ENCODE results near the gene ITM2C. TPM values are rescaled to one million over a fixed set of nuclear protein-coding genes. Genes with fewer than 3 reads are reported as not detected.

ITM2C gene
- total and polyA plus RNA-seq, 2 experiments from 2014 or later, result 241 to 367 TPM

DNA sequence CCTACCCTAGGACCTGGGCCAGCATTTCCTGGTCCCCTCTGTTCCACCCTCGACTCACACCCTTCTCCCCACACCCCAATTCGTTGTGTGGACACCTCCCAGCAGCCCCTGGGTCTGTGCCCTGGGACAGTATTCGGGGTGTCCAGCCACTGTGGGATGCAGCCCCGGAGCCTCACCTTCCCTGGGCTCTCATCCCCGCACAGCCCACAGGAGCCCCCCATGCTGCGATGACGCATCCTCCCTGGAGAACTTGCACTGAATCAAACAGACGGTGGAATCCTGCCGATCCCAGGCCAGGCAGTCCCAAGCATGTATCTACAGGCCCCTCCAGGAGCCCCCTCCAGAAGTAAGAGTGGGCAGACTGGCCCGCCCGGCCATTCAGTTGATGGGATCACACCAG lies 9.7 kb downstream of the ITM2C start:
- no peak overlapping the region for H3K27ac Mint-ChIP-seq

More for the DNA sequence above, 9.7 kb downstream of the ITM2C start:
- Histone ChIP-seq H3K36me3 (ENCODE audit: insufficient read depth) (peaks cover 30% of the 10 kb centered on the region), H4K20me1 (replicated peaks; ENCODE audit: insufficient read depth) (peaks cover 29% of the 10 kb centered on the region), H3K4me2 (no peak overlapping the region), H3K9me2 (ENCODE audit: insufficient read depth) (no peaks in the 10 kb centered on the region), H2AFZ (no peak overlapping the region), H3K27ac (ENCODE audit: low read depth) (no peak overlapping the region), H3K27me3 (ENCODE audit: insufficient read depth) (no peaks in the 10 kb centered on the region), H3K4me1 (ENCODE audit: insufficient read depth) (peaks cover 28% of the 10 kb centered on the region), H3F3A (replicated peaks; ENCODE audit: low read depth) (peaks cover 14% of the 10 kb centered on the region; the same call in 1 of the 2 replicates), H3K4me3 (no peak overlapping the region), H3K79me2 (replicated peaks; ENCODE audit: insufficient read depth) (peaks cover 51% of the 10 kb centered on the region)
- H3K4me1 Mint-ChIP-seq, result peaks cover 45% of the 10 kb centered on the region
- DNase-seq (ENCODE audit: low spot score) (no peak), ATAC-seq (no peak)
- no peak for TF ChIP-seq CREB1 (CRISPR knock-in tag; IDR thresholded peaks at IDR 0.05; ENCODE audit: low read depth)
- TF ChIP-seq STAT1 (IDR thresholded peaks at IDR 0.05; ENCODE audit: unreplicated experiment), result no peak
- TF ChIP-seq, protein P1, sequence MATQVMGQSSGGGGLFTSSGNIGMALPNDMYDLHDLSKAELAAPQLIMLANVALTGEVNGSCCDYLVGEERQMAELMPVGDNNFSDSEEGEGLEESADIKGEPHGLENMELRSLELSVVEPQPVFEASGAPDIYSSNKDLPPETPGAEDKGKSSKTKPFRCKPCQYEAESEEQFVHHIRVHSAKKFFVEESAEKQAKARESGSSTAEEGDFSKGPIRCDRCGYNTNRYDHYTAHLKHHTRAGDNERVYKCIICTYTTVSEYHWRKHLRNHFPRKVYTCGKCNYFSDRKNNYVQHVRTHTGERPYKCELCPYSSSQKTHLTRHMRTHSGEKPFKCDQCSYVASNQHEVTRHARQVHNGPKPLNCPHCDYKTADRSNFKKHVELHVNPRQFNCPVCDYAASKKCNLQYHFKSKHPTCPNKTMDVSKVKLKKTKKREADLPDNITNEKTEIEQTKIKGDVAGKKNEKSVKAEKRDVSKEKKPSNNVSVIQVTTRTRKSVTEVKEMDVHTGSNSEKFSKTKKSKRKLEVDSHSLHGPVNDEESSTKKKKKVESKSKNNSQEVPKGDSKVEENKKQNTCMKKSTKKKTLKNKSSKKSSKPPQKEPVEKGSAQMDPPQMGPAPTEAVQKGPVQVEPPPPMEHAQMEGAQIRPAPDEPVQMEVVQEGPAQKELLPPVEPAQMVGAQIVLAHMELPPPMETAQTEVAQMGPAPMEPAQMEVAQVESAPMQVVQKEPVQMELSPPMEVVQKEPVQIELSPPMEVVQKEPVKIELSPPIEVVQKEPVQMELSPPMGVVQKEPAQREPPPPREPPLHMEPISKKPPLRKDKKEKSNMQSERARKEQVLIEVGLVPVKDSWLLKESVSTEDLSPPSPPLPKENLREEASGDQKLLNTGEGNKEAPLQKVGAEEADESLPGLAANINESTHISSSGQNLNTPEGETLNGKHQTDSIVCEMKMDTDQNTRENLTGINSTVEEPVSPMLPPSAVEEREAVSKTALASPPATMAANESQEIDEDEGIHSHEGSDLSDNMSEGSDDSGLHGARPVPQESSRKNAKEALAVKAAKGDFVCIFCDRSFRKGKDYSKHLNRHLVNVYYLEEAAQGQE (IDR thresholded peaks at IDR 0.05; ENCODE audit: unreplicated experiment), result no peak
- TF ChIP-seq ZNF331 (CRISPR knock-in tag; IDR thresholded peaks at IDR 0.05; ENCODE audit: low read depth), result no peak
- TF ChIP-seq EZH2 (IDR thresholded peaks at IDR 0.05; ENCODE audit: low read depth, unreplicated experiment), result no peak
- TF ChIP-seq JUNB (IDR thresholded peaks at IDR 0.05; ENCODE audit: unreplicated experiment), result no peak
- TF ChIP-seq, protein P2, sequence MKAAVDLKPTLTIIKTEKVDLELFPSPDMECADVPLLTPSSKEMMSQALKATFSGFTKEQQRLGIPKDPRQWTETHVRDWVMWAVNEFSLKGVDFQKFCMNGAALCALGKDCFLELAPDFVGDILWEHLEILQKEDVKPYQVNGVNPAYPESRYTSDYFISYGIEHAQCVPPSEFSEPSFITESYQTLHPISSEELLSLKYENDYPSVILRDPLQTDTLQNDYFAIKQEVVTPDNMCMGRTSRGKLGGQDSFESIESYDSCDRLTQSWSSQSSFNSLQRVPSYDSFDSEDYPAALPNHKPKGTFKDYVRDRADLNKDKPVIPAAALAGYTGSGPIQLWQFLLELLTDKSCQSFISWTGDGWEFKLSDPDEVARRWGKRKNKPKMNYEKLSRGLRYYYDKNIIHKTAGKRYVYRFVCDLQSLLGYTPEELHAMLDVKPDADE (IDR thresholded peaks at IDR 0.05), result no peak
- TF ChIP-seq POLR2AphosphoS5 (IDR thresholded peaks at IDR 0.05; ENCODE audit: low read depth), result no peak
- TF ChIP-seq EZH2phosphoT487 (IDR thresholded peaks at IDR 0.05; ENCODE audit: unreplicated experiment), result no peak
- no peak for TF ChIP-seq ZNF114 (CRISPR knock-in tag; IDR thresholded peaks at IDR 0.05)
- TF ChIP-seq, protein P3, sequence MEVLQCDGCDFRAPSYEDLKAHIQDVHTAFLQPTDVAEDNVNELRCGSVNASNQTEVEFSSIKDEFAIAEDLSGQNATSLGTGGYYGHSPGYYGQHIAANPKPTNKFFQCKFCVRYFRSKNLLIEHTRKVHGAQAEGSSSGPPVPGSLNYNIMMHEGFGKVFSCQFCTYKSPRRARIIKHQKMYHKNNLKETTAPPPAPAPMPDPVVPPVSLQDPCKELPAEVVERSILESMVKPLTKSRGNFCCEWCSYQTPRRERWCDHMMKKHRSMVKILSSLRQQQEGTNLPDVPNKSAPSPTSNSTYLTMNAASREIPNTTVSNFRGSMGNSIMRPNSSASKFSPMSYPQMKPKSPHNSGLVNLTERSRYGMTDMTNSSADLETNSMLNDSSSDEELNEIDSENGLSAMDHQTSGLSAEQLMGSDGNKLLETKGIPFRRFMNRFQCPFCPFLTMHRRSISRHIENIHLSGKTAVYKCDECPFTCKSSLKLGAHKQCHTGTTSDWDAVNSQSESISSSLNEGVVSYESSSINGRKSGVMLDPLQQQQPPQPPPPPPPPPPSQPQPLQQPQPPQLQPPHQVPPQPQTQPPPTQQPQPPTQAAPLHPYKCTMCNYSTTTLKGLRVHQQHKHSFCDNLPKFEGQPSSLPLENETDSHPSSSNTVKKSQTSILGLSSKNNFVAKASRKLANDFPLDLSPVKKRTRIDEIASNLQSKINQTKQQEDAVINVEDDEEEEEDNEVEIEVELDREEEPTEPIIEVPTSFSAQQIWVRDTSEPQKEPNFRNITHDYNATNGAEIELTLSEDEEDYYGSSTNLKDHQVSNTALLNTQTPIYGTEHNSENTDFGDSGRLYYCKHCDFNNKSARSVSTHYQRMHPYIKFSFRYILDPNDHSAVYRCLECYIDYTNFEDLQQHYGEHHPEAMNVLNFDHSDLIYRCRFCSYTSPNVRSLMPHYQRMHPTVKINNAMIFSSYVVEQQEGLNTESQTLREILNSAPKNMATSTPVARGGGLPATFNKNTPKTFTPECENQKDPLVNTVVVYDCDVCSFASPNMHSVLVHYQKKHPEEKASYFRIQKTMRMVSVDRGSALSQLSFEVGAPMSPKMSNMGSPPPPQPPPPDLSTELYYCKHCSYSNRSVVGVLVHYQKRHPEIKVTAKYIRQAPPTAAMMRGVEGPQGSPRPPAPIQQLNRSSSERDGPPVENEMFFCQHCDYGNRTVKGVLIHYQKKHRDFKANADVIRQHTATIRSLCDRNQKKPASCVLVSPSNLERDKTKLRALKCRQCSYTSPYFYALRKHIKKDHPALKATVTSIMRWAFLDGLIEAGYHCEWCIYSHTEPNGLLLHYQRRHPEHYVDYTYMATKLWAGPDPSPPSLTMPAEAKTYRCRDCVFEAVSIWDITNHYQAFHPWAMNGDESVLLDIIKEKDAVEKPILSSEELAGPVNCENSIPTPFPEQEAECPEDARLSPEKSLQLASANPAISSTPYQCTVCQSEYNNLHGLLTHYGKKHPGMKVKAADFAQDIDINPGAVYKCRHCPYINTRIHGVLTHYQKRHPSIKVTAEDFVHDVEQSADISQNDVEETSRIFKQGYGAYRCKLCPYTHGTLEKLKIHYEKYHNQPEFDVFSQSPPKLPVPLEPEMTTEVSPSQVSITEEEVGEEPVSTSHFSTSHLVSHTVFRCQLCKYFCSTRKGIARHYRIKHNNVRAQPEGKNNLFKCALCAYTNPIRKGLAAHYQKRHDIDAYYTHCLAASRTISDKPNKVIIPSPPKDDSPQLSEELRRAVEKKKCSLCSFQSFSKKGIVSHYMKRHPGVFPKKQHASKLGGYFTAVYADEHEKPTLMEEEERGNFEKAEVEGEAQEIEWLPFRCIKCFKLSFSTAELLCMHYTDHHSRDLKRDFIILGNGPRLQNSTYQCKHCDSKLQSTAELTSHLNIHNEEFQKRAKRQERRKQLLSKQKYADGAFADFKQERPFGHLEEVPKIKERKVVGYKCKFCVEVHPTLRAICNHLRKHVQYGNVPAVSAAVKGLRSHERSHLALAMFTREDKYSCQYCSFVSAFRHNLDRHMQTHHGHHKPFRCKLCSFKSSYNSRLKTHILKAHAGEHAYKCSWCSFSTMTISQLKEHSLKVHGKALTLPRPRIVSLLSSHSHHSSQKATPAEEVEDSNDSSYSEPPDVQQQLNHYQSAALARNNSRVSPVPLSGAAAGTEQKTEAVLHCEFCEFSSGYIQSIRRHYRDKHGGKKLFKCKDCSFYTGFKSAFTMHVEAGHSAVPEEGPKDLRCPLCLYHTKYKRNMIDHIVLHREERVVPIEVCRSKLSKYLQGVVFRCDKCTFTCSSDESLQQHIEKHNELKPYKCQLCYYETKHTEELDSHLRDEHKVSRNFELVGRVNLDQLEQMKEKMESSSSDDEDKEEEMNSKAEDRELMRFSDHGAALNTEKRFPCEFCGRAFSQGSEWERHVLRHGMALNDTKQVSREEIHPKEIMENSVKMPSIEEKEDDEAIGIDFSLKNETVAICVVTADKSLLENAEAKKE (CRISPR knock-in tag; IDR thresholded peaks at IDR 0.05), result no peak
- TF ChIP-seq NANOG (IDR thresholded peaks at IDR 0.05; ENCODE audit: borderline replicate concordance), result no peak
- TF ChIP-seq, protein P4, sequence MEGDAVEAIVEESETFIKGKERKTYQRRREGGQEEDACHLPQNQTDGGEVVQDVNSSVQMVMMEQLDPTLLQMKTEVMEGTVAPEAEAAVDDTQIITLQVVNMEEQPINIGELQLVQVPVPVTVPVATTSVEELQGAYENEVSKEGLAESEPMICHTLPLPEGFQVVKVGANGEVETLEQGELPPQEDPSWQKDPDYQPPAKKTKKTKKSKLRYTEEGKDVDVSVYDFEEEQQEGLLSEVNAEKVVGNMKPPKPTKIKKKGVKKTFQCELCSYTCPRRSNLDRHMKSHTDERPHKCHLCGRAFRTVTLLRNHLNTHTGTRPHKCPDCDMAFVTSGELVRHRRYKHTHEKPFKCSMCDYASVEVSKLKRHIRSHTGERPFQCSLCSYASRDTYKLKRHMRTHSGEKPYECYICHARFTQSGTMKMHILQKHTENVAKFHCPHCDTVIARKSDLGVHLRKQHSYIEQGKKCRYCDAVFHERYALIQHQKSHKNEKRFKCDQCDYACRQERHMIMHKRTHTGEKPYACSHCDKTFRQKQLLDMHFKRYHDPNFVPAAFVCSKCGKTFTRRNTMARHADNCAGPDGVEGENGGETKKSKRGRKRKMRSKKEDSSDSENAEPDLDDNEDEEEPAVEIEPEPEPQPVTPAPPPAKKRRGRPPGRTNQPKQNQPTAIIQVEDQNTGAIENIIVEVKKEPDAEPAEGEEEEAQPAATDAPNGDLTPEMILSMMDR (conservative IDR thresholded peaks at IDR 0.05; ENCODE audit: low read depth in 2 of 2), result no peak
- H3K36me3 Mint-ChIP-seq (ENCODE audit: low read depth), result peaks cover 66% of the 10 kb centered on the region
- no peak overlapping the region for H3K4me3 Mint-ChIP-seq
- no peaks in the 10 kb centered on the region for H3K9me3 Mint-ChIP-seq
- H3K27me3 Mint-ChIP-seq (ENCODE audit: insufficient read depth, low read depth, poor library complexity), result peaks cover 13% of the 10 kb centered on the region
